HG03196 (cell line): ENCODE measurements around the gene MYCN.
"Not testable (repeated sequence)": the region's sequence is repeated elsewhere in the genome, so short reads cannot be mapped to it uniquely, and the experiment has no call there.

Experiments
- ATAC-seq: cut with Tn5 transposase; IDR thresholded peaks from one replicate; pipeline ENCODE4 v1.9.1; 2021; ENCODE audit not compliant: unreplicated experiment

The MYCN gene

DNA sequence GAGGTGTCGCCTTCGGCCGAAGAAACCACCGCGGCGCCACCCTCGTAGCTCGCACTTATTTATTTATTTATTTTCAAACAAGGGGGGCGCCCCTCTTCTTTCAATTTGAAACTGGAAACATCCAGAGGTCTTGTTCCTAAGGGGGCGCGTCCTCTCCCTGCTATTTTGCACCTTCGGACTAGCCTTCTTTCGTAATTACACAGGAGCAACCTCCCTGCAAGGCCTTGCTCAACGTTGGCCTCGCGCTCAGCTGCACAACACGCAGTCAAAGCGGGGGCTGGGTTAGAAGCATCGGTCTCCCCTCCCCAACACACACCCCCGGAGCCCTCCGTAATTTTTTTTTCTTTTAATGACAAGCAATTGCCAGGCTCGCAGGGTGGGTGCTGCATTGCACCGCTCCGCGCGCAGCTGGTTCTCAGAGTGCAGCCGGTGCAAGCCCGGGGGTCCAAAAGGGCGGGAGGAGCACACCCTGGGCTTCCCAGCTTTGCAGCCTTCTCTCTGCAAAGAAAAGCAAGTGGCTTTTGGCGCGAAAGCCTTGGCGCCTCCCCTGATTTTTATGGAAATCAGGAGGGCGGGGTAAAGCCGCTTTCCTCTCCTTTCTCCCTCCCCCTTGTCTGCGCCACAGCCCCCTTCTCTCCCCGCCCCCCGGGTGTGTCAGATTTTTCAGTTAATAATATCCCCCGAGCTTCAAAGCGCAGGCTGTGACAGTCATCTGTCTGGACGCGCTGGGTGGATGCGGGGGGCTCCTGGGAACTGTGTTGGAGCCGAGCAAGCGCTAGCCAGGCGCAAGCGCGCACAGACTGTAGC is at the start of gene MYCN:
MYCN (plus strand) TSS at position 697 of the 807 bp plus-strand sequence. CDS start 1,515 bp downstream, outside the sequence.
- ATAC-seq: no peak

DNA sequence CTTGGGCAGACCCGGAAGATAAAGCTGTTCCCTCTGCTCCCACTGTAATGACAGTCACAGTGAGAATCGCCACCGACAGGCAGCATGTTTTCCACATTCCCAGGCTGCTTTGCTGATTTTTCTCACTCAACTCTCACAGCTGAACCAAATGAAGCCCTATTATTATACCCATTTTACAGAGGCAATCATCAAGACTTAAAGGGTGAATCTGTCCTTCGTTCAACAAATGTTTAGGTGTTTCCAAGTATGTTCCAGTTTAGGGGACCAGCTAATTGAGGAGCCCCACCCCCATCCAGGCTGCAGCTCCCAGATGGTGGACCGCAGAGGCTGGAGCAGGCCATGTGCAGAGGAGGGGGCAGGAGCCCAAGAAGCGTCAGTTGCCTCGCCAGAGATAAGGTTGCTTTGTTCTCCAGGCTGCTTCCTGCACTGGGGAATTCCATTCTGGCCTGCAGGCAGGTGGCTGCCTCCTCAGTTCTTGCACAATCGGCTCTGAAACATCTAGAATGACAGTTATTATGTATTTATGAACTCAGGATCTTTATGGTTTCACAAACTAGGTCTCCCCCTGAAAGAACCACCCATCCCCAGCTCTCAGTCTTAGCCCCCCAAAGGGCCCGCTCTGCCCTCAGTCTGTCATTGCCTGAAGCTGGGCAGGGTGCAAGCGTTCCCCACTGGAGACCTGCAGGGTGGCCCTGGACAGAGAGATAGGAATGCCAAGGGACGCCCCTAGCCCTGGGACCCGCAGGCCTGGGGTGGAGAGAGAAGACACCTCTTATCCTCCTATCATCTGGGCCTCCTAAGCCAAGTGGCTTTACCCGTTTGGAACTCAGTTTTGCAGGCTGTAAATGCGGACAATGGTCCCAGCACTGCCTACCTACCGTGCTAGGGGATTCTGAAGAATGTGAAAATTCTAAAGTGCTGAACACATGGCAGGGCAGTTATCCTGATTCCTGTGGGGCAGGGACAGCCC is 49.1 kb upstream of the MYCN start:
- no peak for ATAC-seq

DNA sequence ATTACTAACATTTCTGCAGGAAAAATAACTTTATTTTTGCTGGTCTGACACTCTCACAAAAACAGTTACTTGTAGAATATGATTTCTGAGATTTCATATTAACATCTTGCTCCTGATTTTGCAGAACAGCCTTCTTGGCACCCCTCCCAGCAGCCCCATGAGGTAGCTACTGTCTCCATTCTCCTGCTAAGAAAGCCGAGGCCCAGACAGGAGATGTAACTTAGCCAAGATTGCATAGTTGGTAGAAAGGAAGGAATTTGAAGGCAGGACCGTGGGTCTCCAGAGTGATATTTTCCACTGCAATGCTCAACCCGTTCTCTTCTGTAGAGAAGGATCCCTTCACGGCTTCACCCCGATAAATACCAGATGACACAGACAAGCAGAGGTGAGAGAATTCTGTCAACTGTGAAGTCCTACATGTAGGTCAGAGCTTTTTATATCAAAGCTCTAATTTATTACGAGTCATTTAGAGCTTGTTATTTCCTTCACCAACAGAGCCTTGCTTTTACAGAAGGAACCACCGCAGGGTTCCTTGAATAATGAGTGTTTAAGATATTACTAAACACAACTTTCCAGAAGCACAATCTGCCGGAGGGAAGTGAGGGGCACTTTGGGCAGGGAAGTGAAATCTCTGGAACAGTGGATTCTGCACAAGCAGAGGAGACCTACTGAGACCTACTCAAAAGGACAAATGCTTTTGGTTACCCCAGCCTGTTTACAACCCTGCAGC is 48.0 kb upstream of the MYCN start:
- ATAC-seq: no peak

DNA sequence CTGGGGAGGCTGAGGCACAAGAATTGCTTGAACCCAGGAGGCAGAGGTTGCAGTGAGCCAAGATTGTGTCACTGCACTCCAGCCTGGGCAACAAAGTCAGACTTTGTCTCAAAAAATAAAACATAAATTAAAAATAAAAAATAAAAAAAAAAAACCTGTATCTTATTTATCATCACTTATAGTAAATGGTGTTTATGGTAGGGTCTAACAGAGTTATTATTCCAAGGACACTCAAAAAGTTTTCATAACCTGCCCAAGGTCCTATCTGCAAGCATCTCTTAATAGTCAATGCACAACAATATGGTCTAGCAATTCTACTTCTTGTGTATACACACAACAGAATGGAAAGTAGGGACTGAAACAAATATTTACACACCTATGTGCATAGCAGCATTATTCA is 47.3 kb upstream of the MYCN start:
- ATAC-seq: no peak

DNA sequence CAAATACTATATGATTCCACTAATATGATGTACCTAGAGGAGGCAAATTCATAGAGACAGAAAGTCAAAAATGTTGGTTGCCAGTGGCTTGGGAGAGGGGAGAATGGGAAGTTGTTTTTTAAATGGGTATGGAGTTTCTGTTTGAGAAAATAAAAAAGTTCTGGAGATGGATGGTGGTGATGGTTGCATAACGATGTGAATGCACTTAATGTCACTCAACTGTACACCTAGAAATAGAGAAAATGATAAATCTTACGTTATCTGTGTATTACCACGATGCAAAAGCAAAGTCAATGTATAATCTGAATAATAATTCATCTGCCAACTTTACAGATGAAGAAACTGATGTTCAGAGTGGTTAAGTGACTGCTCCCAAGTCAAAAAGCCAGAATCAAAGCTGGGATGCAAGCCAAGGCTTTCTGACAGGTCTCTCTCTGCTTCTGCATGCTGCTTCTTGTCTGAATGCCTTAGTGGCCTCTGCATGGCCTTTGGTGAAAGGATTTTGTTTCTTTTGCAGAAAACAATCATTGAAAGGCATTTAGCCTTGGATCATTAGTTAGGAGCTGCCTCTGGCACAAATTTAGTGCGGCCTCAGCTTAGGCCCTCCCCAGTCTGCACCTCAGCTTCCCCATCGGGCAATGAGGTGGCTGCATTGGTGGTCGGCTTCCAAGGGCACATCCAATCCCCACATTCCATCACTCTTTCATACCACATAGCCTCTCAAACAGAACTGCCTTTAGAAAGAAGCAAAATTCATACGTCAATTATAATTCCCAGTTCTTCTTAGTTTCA is 46.5 kb upstream of the MYCN start:
- no peak for ATAC-seq

DNA sequence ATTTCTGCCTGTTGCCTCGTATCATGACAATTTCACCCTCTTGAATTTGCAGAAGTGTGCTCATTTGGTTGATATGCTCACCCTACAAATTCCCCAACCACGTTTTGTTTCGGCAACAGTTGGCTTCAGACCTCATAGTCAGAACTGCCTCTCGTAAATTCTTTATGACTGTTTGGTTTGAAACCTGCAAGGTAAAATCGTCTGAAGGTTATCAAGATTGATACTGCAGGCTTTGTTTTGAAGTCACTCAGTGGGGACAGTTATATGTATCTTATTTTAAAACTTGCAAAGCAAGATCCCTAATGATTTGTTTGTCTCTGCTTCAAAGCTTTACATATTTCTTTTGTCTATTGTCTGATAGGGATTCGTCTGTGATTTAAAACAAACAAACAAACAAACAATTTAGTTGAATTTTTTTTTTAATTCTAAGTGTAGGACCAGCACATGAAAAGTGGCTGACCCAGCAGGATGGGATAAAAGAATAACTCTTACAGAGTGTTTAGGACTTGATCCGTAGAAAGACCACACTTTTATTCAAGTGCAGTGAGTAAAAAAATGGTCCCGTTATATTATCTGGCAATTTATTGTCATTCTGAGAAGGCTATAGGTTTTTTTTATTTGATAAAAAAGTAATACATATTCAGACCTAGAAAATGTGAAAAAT is 45.7 kb upstream of the MYCN start:
- no peak for ATAC-seq

DNA sequence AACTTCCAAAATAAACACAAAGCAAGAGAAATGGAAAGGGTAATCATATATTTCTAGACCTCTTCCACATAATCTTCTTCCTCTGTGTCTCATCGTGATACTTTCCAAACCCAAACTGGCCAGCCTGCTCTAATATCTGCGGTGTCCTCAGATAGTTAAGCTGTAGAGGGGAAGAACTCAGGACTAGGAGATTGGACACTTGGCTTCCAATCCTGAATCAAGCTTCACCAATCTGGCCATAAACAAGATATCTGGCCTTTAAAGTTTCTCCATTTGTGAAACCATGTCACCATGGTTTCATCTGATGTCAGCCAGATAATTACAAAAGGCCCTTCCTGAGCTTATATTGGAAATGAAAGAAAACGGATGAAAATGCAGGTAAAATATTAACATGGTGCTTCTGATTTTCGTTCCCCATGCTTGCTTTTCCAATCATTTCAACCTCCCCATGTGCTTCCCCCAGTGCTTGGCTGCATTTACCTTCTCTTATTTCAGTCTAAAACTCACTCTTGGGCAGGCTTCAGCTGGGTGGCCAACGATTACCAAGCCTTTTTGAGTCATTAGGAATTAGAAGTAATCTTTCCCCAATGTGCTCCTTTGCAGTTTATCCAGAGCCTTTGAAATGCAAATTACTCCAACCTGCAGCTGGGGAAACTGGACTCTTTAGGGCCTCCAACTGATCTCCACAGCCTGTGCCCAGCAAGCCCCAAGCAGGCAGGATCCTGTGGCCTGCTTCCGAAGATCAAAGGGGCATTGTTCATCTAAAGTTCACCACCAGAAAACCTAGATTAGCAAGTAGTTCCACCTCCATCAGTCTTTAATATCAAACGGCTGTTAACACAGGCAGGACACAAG is 44.5 kb upstream of the MYCN start:
- no peak for ATAC-seq

DNA sequence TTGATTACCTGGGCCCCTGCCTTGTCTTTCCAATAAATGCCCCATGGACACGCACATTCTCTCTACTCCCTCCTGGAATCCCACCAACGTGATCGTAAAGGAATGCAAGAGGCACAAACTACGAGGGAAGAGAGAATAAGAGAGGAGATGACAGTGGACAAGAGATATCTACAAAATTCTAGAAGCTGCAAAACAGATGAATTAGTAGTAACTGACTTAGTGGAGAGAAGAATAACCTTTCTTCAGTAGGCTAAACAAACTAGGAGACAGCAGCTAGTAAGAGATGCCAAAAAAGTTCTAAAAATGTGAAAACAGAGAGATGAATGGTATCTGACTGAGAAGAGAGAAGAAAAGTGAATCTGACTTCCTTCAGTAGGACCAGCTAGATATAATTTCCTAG is 43.5 kb upstream of the MYCN start:
- ATAC-seq: no peak

DNA sequence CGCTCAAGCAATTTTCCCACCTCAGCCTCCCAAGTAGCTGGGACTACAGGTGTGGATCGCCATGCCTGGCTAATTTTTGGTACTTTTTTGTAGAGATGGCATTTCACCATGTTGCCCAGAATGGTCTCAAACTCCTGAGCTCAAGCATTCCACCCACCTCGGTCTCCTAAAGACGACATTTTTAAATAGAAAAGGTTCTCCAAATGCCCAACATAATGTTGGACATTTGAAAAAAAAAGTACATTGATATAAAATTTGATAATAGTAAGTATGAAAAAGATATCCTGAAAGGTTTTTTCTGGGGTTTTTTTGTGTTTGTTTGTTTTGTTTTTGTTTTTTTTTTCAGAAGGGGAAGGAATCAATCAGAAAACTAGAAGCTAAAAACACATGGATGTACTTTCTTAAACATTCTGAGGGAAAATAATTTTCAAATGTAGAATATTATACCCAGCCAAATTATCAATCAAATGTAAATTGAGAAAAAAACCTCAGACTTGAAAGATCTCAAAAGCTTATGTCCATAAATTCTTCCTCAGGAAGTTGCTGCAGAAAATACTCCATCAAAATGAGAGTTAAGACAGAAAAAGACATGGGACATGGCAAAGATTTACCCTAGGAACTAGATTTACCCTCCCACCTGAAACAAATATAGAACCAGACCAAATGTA is 42.8 kb upstream of the MYCN start:
- ATAC-seq: no peak

DNA sequence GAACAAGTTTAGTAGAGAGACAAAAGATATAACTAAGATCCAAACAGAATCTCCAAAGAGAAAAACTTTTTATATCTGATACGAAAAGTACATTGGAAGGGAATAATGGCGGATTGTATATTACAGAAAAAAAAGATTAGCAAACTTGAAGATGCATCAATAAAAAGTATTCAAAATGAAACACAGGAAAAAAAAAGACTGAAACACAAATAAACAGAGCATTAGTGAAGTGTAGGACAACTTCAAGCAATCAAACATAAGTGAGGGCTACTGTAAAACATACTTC is 41.1 kb upstream of the MYCN start:
- no peak for ATAC-seq

DNA sequence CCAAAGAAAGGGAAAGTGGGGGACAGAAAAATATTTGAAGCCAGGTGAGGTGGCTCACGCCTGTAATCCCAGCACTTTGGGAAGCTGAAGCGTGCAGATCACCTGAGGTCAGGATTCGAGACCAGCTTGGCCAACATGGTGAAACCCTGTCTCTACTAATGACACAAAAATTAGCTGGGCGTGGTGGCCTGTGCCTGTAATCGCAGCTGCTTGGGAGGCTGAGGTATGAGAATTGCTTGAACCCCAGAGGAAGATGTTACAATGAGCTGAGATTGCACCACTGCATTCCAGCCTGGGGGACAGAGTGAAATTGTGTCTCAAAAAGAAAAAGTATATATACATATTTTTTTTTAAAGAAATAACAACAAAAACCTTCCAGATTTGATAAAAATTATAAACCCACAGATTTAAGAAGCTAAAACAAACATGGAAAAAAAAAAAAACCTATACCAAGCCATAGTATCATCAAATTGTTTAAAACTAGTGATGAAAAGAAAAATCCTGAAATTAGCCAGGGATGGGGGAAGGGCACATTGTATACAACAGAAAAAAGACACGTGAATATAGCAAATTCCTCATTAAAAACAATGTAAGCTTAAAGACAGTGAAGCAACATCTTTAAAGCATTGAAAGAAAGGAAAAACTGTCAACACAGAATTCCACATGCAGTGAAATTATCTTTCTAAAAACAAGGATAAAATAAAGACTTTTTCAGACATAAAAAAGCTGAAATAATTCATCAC is 40.4 kb upstream of the MYCN start:
- no peak for ATAC-seq

DNA sequence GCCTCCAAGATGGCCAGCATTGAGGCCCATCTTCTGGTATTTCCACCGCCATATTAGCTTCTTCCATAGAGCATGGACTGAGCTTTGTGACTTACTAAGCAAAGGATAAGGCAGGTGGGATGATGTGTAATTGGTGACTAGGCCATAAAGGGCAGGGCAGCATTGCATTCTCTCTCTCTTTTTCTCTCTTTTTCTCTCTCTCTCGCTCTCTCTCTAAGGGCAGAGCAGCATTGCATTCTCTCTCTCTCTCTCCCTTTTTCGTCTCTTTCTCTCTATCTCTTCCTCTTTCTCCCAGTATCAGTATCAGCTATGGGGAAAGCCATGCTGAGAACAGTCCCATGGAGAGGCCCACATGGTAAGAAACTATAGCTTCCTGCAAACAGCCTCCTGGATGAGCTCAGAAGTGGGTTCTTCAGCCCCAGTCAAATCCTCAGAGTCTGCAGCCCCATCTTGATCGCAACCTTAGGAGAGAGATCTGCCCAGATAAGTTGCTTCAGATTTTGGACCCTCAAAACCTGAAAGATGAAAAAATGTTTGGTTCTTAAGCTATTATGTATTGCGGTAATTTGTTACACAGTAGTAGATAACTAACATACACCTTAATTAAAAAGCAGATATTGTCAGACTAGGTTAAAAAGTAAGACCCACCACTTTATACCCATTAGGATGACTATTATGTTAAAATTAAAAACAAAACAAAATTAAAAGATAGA is 39.1 kb upstream of the MYCN start:
- no peak for ATAC-seq

DNA sequence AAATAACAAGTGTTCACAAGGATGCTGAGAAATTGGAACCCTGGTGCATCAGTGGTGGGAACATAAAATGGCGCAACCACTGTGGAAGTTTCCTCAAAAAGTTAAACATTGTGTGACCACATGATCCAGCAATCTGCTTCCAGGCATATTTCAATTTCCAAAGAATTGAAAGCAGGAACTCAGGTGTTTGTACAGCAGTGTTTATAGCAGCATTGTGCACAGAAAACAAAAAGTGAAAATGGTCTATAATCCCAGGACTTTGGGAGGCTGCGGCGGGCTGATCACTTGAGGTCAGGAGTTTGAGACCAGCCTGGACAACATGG is 38.6 kb upstream of the MYCN start:
- no peak for ATAC-seq

DNA sequence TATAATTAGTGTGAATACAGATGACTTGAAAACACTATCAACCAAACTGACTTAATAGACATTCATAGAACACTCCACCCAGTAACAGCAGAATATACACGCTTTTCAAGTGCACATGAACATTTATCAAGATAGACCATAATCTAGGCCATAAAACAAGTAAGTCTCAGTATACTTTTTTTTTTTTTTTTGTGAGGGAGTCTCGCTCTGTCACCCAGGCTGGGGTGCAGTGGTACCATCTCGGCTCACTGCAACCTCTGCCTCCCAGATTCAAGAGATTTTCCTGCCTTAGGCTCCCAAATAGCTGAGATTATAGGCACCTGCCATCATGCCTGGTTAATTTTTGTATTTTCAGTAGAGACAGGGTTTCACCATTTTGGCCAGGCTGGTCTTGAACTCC is 36.4 kb upstream of the MYCN start:
- ATAC-seq: not testable (repeated sequence)

DNA sequence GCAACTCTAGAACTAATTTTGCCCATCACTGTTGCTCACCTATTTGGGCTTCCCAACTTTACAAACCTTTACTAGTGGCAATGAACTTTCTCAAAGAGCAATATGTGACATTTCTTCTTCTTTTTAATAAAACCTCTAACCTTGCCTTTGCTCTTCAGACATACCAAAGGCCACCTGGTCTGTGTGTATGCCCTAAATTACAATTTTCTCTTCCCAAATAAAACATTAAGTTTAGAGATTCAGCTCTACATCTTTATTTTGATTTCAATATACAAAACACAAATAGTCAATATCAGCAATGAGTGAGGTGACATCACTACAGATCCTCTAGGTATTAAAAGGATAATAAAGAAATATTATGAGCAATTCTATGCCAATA is 35.1 kb upstream of the MYCN start:
- ATAC-seq: no peak

DNA sequence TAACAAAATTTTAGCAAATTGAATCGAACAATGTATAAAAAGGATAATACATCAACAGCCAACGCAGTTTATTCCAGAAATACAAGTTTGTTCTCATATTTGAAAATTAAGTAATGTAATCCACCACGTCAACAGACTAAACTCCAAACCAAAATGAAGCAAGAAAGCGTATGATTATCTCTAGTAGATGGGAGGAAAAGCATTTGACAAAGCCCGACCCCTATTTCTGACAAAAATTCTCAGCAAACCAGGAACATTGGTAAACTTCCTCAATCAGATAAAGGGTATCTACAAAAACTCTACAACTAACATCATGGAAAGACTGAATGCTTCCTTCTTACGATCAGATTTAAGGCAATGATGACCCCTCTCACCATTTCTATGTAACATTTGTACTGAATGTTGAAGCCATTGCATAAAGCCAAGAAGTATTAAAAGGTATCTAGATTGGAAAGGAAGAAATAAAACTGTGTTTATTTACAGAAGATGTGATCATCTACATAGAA is 34.3 kb upstream of the MYCN start:
- ATAC-seq: no peak

DNA sequence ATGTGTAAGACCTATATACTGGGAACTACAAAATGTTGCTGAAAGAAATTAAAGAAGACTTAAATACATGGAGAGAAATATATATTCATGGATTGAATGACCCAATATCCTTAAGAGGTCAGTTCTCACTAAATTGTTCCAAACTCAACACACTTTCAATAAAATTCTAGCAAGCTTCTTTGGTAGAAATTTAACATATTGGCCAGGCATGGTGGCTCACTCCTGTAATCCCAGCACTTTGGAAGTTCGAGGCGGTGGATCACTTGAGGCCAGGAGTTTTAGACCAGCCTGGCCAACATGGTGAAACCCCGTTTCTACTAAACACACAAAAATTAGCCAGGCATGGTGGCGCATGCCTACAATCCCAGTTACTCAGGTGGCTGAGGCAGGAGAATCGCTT is 33.6 kb upstream of the MYCN start:
- no peak for ATAC-seq
